Uterus (tissue), 2 donors: ENCODE data around the gene AK5.

Experiments used
- CTCF ChIP-seq, 4 experiments: fragments of 200-600 bp in 2 of 4; fragments of 450-650 bp in 2 of 4; sonication (generic) in 2 of 4; IDR thresholded peaks; one replicate each; pipeline ENCODE4 v1.5.1; 2016 to 2019; ENCODE audit warnings: antibody characterized with exemption in 4 of 4, mild to moderate bottlenecking in 2 of 4, moderate library complexity in 1 of 4
- POLR2A ChIP-seq, 2 donors: fragments of 450-650 bp; IDR thresholded peaks; one replicate each; pipeline ENCODE4 v1.6.1; 2016; ENCODE audit warnings: antibody characterized with exemption in 2 of 2, mild to moderate bottlenecking in 1 of 2, moderate library complexity in 1 of 2

GRCh38 chr1:77541162-77541545 lies 259.3 kb downstream of the AK5 start:
- TF ChIP-seq CTCF (IDR thresholded peaks at IDR 0.05) = no peak
- TF ChIP-seq POLR2A (IDR thresholded peaks at IDR 0.05) = no peak
